Hepatocyte (in vitro differentiated cells): ENCODE data around the gene PUSL1.

Experiments
- EZH2 ChIP-seq: fragments of 200-600 bp; sonication (generic); IDR thresholded peaks from 2 replicates; pipeline ENCODE4 v1.6.1; 2016; ENCODE audit warnings: antibody characterized with exemption, mild to moderate bottlenecking, borderline replicate concordance
- EZH2phosphoT487 ChIP-seq: fragments of 200-600 bp; sonication (generic); IDR thresholded peaks from one replicate; pipeline ENCODE4 v1.6.1; 2018; ENCODE audit warnings: antibody characterized with exemption, mild to moderate bottlenecking, low read depth, moderate library complexity; ENCODE audit not compliant: unreplicated experiment, severe bottlenecking
- TF ChIP-seq, protein P1 (sequence below): fragments of 200-600 bp; sonication (generic); IDR thresholded peaks from 2 replicates; pipeline ENCODE4 v1.5.1; 2016; ENCODE audit warnings: antibody characterized with exemption, mild to moderate bottlenecking; ENCODE audit not compliant: poor library complexity

GRCh38 chr1:1280782-1281481, 27.5 kb upstream of the PUSL1 start:
- TF ChIP-seq EZH2 (no peak), EZH2phosphoT487 (no peak)
- TF ChIP-seq, protein P1, sequence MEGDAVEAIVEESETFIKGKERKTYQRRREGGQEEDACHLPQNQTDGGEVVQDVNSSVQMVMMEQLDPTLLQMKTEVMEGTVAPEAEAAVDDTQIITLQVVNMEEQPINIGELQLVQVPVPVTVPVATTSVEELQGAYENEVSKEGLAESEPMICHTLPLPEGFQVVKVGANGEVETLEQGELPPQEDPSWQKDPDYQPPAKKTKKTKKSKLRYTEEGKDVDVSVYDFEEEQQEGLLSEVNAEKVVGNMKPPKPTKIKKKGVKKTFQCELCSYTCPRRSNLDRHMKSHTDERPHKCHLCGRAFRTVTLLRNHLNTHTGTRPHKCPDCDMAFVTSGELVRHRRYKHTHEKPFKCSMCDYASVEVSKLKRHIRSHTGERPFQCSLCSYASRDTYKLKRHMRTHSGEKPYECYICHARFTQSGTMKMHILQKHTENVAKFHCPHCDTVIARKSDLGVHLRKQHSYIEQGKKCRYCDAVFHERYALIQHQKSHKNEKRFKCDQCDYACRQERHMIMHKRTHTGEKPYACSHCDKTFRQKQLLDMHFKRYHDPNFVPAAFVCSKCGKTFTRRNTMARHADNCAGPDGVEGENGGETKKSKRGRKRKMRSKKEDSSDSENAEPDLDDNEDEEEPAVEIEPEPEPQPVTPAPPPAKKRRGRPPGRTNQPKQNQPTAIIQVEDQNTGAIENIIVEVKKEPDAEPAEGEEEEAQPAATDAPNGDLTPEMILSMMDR, result no peak
